Measurements from ENCODE around the gene PLA2G6.

Gene PLA2G6, protein sequence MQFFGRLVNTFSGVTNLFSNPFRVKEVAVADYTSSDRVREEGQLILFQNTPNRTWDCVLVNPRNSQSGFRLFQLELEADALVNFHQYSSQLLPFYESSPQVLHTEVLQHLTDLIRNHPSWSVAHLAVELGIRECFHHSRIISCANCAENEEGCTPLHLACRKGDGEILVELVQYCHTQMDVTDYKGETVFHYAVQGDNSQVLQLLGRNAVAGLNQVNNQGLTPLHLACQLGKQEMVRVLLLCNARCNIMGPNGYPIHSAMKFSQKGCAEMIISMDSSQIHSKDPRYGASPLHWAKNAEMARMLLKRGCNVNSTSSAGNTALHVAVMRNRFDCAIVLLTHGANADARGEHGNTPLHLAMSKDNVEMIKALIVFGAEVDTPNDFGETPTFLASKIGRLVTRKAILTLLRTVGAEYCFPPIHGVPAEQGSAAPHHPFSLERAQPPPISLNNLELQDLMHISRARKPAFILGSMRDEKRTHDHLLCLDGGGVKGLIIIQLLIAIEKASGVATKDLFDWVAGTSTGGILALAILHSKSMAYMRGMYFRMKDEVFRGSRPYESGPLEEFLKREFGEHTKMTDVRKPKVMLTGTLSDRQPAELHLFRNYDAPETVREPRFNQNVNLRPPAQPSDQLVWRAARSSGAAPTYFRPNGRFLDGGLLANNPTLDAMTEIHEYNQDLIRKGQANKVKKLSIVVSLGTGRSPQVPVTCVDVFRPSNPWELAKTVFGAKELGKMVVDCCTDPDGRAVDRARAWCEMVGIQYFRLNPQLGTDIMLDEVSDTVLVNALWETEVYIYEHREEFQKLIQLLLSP

GRCh38 chr22:38181453-38182200 lies at the start of gene PLA2G6:
TSS of gene PLA2G6 (minus strand) at chr22:38181830. CDS start at chr22:38169426, 12,404 bp downstream.
- DNase-seq: peak; percentile 99

DNA sequence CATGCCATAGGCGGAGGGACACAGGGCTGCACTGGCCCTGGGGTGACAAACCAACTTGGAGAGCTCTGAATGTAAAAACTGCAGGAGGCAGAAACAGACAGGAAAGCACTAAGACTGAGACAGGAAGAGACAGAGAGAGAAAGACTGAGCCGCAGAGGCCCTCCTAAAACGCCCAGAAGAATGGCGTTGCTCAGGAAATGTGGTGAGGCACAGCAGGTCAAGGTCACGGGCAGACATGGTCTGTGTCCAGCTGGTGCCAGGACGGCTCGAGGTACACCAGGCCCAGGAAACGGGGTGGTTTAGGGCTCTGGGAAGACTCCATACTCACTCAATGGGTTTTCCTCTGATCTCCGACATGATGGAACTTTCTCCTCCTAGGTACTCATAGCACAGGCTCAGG lies 49.3 kb upstream of the PLA2G6 start:
- DNase-seq: no peak

DNA sequence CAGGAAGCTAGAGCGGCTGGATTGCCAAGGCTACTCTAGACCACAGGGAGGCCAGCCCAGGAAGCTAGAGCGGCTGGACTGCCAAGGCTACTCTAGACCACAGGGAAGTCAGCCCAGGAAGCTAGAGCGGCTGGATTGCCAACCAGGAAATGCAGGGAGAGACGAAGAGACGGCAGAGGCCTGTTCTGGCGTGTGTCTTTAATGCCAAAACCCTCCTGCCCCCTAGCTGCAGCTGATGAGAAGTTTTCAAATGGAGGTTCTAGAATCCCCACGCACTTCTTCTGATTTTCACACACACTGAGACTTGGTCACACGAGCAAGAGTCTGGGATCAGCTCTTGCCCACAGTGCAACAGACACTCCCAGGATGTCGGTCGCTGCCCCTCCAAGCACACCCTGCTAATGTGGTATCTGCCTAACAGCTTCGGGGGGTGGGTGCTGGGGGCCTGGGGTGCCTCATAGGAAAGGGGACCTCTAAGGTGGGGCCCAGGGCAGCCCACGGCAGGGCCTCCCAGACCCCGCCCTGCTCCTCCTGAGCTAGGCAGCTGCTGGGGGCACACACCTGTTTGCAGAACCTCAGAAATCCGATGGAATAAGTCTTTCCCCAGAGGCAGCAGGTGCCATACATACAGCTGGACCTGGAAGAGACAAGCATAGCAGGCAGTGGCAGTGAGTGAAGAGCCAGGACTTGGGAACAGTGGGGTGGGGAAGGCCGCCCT lies 48.6 kb upstream of the PLA2G6 start:
- DNase-seq: peak; percentile 64

DNA sequence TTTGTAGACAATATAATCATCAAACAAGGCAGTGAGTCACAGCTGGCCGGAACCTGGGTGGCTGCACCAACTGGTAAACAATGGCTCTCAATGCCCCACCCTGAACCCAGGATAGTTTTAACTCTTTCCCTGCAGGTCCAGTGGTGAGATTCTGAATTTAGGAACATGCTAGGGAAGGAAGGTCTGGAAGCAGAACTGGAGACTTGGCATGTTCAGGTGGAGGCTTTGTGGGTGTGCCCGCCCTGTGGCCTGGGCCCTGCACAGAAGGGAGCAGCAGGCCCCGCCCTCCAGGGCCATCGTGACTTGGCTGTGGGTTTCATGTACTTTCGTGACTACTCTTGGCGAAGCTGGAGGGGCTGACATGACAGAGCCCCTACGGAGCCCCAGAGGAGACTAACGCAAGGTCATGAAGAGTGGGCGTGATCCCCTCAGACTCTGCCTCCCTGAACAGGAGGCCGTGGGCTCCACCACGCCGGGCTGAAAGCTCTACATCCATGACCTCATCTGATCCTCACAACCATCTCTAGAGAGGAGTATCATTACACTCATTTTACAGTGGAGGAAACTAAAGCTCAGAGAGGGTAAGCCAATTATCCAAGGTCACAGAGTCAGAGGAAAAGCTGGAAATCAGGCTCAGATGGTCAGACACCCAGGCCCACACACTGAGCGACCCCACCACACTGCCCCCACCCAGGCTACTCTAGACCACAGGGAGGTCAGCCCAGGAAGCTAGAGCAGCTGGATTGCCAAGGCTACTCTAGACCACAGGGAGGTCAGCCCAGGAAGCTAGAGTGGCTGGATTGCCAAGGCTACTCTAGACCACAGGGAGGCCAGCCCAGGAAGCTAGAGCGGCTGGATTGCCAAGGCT lies 47.5 kb upstream of the PLA2G6 start:
- no peak for DNase-seq

DNA sequence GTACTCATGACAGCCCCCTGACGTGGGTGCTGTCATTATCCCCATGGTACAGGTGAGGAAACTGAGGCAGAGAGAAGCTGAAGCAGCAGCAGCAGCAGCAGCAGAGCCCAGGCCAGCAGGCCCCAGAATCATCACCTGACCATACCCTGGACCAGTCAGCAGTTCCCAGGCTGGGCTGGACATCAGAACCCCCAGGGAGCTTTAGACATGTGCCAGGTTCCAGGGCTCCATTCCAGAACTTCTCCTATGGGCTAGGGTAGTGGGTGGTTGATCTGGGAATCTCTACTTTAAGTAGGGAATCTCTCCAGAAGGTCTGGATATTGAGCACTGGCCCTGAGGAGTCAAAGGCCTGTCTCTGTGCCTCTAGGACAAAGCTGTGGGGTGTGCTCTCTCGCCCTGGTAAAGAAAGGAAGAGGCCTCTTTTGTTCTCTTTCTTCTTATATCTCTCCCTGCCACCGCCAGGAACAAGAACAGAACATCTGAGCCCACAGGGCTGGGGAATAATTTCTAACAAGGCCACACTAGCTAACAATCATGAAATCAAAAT lies 46.8 kb upstream of the PLA2G6 start:
- DNase-seq: no peak

DNA sequence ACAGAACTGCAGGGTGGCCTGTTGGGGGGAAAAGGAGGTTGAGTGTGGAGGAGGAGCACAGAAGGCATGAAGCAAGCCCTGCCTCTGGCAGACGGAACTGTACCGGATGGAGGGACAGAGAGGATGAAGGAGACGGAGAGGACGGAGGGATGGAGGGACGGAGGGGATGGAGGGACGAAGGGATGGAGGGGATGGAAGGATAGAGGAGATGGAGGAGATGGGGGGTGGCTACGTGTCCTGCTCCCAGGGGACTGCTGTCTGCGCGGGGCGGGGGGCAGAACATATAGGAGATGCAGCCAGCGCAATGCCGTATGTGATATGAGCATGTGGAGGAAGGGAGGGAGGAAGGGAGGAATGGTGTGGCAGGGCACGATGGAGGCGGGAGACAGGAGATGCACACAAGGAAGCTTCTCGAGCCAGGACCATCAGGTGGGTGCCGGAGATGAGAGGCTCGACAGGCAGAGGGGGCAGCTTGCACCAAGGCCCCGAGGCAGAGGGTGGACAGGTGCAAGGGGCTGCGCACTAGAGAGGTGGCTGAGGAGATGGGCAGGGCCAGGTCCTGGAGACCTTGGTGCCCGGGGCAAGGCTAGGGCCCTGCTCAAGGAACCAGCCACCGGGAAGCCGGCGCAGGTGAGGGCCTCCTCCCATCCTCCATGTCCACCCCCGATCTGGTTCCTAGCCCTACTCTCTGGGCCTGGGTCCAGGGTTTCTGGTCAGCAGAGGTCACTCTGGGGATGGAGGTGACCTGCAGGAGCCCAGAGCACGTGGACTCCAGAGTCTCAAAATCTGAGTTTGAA lies 45.4 kb upstream of the PLA2G6 start:
- DNase-seq: no peak

DNA sequence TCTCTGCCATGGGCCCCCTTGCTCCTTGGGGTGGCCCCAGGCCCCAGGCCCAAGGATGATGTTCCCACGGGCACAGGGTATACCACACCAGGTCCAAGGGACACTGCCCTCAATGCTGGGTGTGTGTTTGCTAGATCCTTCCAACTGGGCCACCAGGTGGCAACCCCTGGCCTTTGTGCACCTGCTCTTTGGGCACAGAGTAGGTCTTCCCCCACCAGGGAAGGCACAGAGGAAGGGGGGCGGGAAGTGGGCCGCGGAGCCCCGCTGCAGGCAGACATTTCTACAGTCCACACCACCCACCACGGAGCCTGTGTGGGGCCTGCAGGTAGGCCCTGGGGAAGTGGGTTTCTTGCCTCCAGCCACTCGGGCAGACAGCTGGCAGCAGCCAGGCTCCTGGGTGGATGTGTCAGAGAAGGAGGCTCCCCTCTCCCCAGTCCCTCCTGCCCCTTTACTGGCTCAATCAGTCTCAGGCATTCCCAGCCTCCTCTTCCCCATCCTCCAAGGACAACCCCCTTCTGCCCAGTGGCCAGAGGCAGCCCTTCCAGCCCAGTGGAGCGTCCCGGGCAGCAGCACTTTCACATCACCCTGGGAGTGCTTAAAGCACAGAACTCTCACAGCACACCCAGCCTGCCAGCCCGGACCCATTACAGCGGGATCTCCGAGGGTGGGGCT lies 41.8 kb upstream of the PLA2G6 start:
- DNase-seq: no peak

DNA sequence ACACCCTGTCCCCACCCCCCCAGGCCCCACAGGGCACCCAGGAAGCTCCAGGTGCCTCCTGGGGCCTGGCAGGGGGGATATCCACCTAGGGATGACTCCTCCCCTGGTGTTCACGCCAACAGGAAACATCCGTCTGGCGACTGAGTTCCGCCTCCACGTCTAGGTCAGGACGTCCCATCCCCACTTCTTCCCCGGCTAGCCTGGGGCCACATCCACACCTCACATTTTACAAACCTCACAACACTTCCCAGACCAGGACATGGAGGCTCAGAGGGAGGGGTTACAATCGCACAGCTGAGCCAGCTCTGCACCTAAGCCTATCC lies 41.1 kb upstream of the PLA2G6 start:
- DNase-seq: no peak

- DNase-seq: no peak
Observed at GRCh38 chr22:38221908-38222796, 40.5 kb upstream of the PLA2G6 start.

GRCh38 chr22:38221407-38221806 lies 39.8 kb upstream of the PLA2G6 start:
- DNase-seq: no peak

GRCh38 chr22:38220653-38221386 lies 39.2 kb upstream of the PLA2G6 start:
- DNase-seq: no peak

GRCh38 chr22:38220163-38220562 lies 38.5 kb upstream of the PLA2G6 start:
- no peak for DNase-seq

- DNase-seq: no peak
Observed at GRCh38 chr22:38219632-38220031, 38.0 kb upstream of the PLA2G6 start.

GRCh38 chr22:38218661-38219622 lies 37.3 kb upstream of the PLA2G6 start:
- DNase-seq: no peak

GRCh38 chr22:38215156-38216038 lies 33.8 kb upstream of the PLA2G6 start:
- DNase-seq: no peak

Data from activated CD8-positive, alpha-beta memory T cell treated with anti-CD3 and anti-CD28 coated beads for 24 hours (primary cell).